Hematopoietic multipotent progenitor cell treated with erythropoietin and hydrocortisone succinate and interleukin-3 and kit ligand, for 8 days (in vitro differentiated cells): ENCODE measurements around the gene PHF21B.
"Not testable (repeated sequence)": the region's sequence is repeated elsewhere in the genome, so short reads cannot be mapped to it uniquely, and the experiment has no call there.

ENCODE experiments used
- DNase-seq: peaks from one replicate; pipeline ENCODE4 v3.0.0-alpha.2; 2015

The PHF21B gene

GRCh38 chr22:44985906-44986527 lies 23.8 kb downstream of the PHF21B start:
- DNase-seq, result no peak

- no peak for DNase-seq
These were observed 25.8 kb downstream of the PHF21B start for GRCh38 chr22:44983878-44984482.

- DNase-seq, result no peak
These were observed 27.4 kb downstream of the PHF21B start for GRCh38 chr22:44982445-44982844.

GRCh38 chr22:44981857-44982256 lies 27.9 kb downstream of the PHF21B start:
- DNase-seq, result no peak

GRCh38 chr22:44979154-44979553 lies 30.7 kb downstream of the PHF21B start:
- DNase-seq, result no peak

- peak; percentile 83 for DNase-seq
These were observed 34.2 kb downstream of the PHF21B start for GRCh38 chr22:44975427-44976262.

- DNase-seq, result no peak
These were observed 35.4 kb downstream of the PHF21B start for GRCh38 chr22:44974454-44974853.

- no peak for DNase-seq
These were observed 36.0 kb downstream of the PHF21B start for GRCh38 chr22:44973829-44974228.

- no peak for DNase-seq
These were observed 37.3 kb downstream of the PHF21B start for GRCh38 chr22:44972363-44973083.

GRCh38 chr22:44971651-44972362 lies 38.0 kb downstream of the PHF21B start:
- no peak for DNase-seq

- DNase-seq, result no peak
These were observed 39.5 kb downstream of the PHF21B start for GRCh38 chr22:44970291-44970690.

- DNase-seq, result no peak
These were observed 40.0 kb downstream of the PHF21B start for GRCh38 chr22:44969817-44970216.

GRCh38 chr22:44968736-44969135 lies 41.1 kb downstream of the PHF21B start:
- no peak for DNase-seq

- DNase-seq, result no peak
These were observed 44.6 kb downstream of the PHF21B start for GRCh38 chr22:44965171-44965570.

GRCh38 chr22:44964722-44965078 lies 45.1 kb downstream of the PHF21B start:
- no peak for DNase-seq

GRCh38 chr22:44963832-44964721 lies 45.7 kb downstream of the PHF21B start:
- DNase-seq, result no peak

- no peak for DNase-seq
These were observed 46.9 kb downstream of the PHF21B start for GRCh38 chr22:44962741-44963454.

GRCh38 chr22:44961682-44962081 lies 48.1 kb downstream of the PHF21B start:
- not testable (repeated sequence) for DNase-seq

GRCh38 chr22:44956840-44957767 lies 52.7 kb downstream of the PHF21B start:
- DNase-seq, result peak; percentile 2

GRCh38 chr22:44955102-44955501 lies 54.7 kb downstream of the PHF21B start:
- DNase-seq, result no peak
